Measurements from ENCODE around the gene SLC9A7.
"Not testable (repeated sequence)": the region's sequence is repeated elsewhere in the genome, so short reads cannot be mapped to it uniquely, and the experiment has no call there.

Gene SLC9A7

DNA sequence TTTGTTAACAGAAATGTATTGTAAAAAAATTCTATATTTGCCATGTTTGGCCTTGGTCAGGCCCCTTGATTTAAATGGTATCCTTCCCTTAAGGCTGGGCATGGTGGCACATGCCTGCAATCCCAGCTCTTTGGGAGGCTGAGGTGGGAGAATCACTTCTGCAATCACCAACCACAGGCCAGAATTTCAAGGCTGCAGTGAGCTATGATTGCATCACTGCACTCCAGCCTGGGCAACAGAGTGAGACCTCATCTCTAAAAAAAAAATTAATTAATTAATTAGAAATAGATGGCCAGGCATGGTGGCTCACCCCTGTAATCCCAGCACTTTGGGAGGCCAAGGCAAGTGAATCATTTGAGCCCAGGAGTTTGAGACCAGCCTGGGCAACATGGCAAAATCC, 25.5 kb upstream of the SLC9A7 start:
- not testable (repeated sequence) for H3K4me2 ChIP-seq (ENCODE audit: low read length); H3K79me2 ChIP-seq (ENCODE audit: control insufficient read depth, insufficient read depth, low read length, poor library complexity); H4K12ac ChIP-seq (ENCODE audit: low read depth, low read length); H3K9me3 ChIP-seq (ENCODE audit: insufficient read depth, low read depth, low read length); H3K14ac ChIP-seq (ENCODE audit: low read length); H3K4ac ChIP-seq (ENCODE audit: low read depth, low read length); H3K18ac ChIP-seq (ENCODE audit: low read length); H3K79me1 ChIP-seq (ENCODE audit: low read length); H4K8ac ChIP-seq (ENCODE audit: low read depth, low read length); H3K23ac ChIP-seq (ENCODE audit: low read length); H2BK5ac ChIP-seq (ENCODE audit: low read depth, low read length, poor library complexity); H3K9ac ChIP-seq (ENCODE audit: low read length); H3K27me3 ChIP-seq (ENCODE audit: insufficient read depth, low read length); H2AK5ac ChIP-seq (ENCODE audit: low read length); H3K4me1 ChIP-seq (ENCODE audit: control insufficient read depth in 1 of 2, insufficient read depth in 2 of 2, low read length in 2 of 2); H3K4me3 ChIP-seq (ENCODE audit: low read depth, low read length); H4K91ac ChIP-seq (ENCODE audit: low read depth, low read length); H2BK12ac ChIP-seq (ENCODE audit: low read length); H3K36me3 ChIP-seq (ENCODE audit: control insufficient read depth in 1 of 2, insufficient read depth in 2 of 2, low read length in 2 of 2); H3K27ac ChIP-seq (ENCODE audit: low read depth, low read length); H2BK120ac ChIP-seq (ENCODE audit: insufficient read depth, low read length, poor library complexity); DNase-seq; H2AFZ ChIP-seq (ENCODE audit: insufficient read depth, low read length, poor library complexity)

DNA sequence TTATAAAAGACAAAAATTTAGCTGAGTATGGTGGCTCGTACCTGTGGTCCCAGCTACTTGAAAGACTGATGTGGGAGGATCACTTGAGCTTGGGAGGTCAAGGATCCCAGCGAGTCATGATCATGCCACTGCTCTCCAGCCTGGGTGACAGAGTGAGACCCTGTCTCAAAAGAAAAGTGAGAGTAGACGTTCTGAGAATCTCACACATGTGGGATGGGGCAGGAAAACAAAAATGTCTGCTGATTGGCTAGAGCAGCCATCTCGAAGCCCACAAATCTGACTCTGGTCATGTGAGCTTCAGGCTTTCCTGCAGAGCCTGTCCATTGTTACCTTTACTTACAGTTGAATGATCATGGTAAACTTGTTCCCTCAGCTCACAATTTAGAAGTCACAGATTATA, 23.1 kb upstream of the SLC9A7 start:
- no peak overlapping the region for H3K4ac ChIP-seq (ENCODE audit: low read depth, low read length)
- H3K14ac ChIP-seq (ENCODE audit: low read length) = no peak overlapping the region
- no peak overlapping the region for H2AFZ ChIP-seq (ENCODE audit: insufficient read depth, low read length, poor library complexity)
- no peak overlapping the region for H2BK12ac ChIP-seq (ENCODE audit: low read length)
- peaks cover 0 to 3% of the 10 kb centered on the region in 2 experiments for H3K4me1 ChIP-seq (ENCODE audit: control insufficient read depth in 1 of 2, insufficient read depth in 2 of 2, low read length in 2 of 2)
- no peak overlapping the region for H4K8ac ChIP-seq (ENCODE audit: low read depth, low read length)
- no peaks in the 10 kb centered on the region for H3K79me2 ChIP-seq (ENCODE audit: control insufficient read depth, insufficient read depth, low read length, poor library complexity)
- H3K4me3 ChIP-seq (ENCODE audit: low read depth, low read length) = no peak overlapping the region
- H3K4me2 ChIP-seq (ENCODE audit: low read length) = no peak overlapping the region
- no peak overlapping the region for H3K27ac ChIP-seq (ENCODE audit: low read depth, low read length)
- H2AK5ac ChIP-seq (ENCODE audit: low read length) = no peak overlapping the region
- no peaks in the 10 kb centered on the region for H3K36me3 ChIP-seq (ENCODE audit: control insufficient read depth in 1 of 2, insufficient read depth in 2 of 2, low read length in 2 of 2)
- peaks cover 3% of the 10 kb centered on the region for H3K79me1 ChIP-seq (ENCODE audit: low read length)
- H4K12ac ChIP-seq (ENCODE audit: low read depth, low read length) = no peak overlapping the region
- H3K9ac ChIP-seq (ENCODE audit: low read length) = no peak overlapping the region
- H3K27me3 ChIP-seq (ENCODE audit: insufficient read depth, low read length) = no peaks in the 10 kb centered on the region
- no peak for DNase-seq
- WGBS (ENCODE audit: extremely low coverage, insufficient coverage, insufficient read length) = no CpG with 5 or more reads among the region's 4 CpGs
- H3K9me3 ChIP-seq (ENCODE audit: insufficient read depth, low read depth, low read length) = no peaks in the 10 kb centered on the region
- no peak overlapping the region for H3K18ac ChIP-seq (ENCODE audit: low read length)
- H4K91ac ChIP-seq (ENCODE audit: low read depth, low read length) = no peak overlapping the region
- H2BK5ac ChIP-seq (ENCODE audit: low read depth, low read length, poor library complexity) = no peak overlapping the region
- no peak overlapping the region for H3K23ac ChIP-seq (ENCODE audit: low read length)
- H2BK120ac ChIP-seq (ENCODE audit: insufficient read depth, low read length, poor library complexity) = no peak overlapping the region

DNA sequence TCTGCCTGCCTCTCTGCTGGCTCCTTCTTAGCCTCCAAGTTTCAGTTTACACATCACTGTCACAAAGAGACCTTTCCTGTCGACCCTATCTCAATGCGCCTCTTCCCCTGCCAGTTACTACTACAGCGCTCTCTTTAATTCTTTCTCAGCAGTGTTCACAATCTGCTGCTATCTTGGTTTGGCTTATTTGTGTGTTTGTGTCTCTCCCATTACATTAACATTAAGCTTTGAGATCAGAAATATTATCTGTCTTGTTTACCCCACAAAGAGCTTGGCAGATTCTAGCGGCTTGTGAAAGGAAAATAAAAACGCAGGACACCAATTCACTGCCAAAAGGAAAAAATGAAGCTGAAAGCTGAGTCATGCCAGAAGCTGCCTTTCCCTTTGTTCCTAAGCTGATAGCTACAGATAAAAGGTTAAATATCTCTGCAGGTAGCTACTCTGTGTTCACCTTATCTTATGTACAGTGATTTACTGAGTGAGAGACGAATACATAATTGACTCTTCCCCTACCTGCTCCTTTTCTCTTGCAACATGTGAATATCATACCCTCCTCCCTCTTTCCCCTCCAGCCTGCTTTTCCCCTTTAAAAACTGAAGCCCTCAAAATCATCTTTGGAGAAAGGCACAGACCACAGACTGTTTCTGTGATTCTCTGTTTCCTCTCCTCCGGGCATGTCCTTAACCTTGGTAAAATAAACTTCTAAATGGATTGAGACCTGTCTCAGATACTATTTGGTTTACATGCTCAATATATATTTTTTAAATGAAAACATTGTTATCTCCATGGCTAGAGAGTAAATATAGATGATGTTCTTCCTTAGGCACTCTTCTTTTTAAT, 19.3 kb upstream of the SLC9A7 start:
- Histone ChIP-seq H2AFZ (ENCODE audit: insufficient read depth, low read length, poor library complexity) (no peak overlapping the region), H3K27me3 (ENCODE audit: insufficient read depth, low read length) (no peaks in the 10 kb centered on the region), H3K79me1 (ENCODE audit: low read length) (peaks cover 3% of the 10 kb centered on the region), H2BK5ac (ENCODE audit: low read depth, low read length, poor library complexity) (no peak overlapping the region), H4K12ac (ENCODE audit: low read depth, low read length) (no peak overlapping the region), H4K91ac (ENCODE audit: low read depth, low read length) (peak overlapping the region; percentile 62), H3K9ac (ENCODE audit: low read length) (no peak overlapping the region), H3K9me3 (ENCODE audit: insufficient read depth, low read depth, low read length) (no peaks in the 10 kb centered on the region), H3K4me3 (ENCODE audit: low read depth, low read length) (no peak overlapping the region), H4K8ac (ENCODE audit: low read depth, low read length) (no peak overlapping the region), H3K36me3 (ENCODE audit: control insufficient read depth in 1 of 2, insufficient read depth in 2 of 2, low read length in 2 of 2) (no peaks in the 10 kb centered on the region), H3K27ac (ENCODE audit: low read depth, low read length) (peak overlapping the region; percentile 47), H2BK120ac (ENCODE audit: insufficient read depth, low read length, poor library complexity) (no peak overlapping the region), H2AK5ac (ENCODE audit: low read length) (no peak overlapping the region), H3K4ac (ENCODE audit: low read depth, low read length) (no peak overlapping the region), H3K18ac (ENCODE audit: low read length) (no peak overlapping the region), H3K4me2 (ENCODE audit: low read length) (no peak overlapping the region), H2BK12ac (ENCODE audit: low read length) (no peak overlapping the region), H3K14ac (ENCODE audit: low read length) (no peak overlapping the region), H3K79me2 (ENCODE audit: control insufficient read depth, insufficient read depth, low read length, poor library complexity) (no peaks in the 10 kb centered on the region), H3K4me1 (ENCODE audit: control insufficient read depth in 1 of 2, insufficient read depth in 2 of 2, low read length in 2 of 2) (peaks cover 0 to 3% of the 10 kb centered on the region in 2 experiments), H3K23ac (ENCODE audit: low read length) (no peak overlapping the region)
- no CpG with 5 or more reads among the region's 7 CpGs for WGBS (ENCODE audit: extremely low coverage, insufficient coverage, insufficient read length)
- DNase-seq = peak in 1 of 2 donors; percentile 58

DNA sequence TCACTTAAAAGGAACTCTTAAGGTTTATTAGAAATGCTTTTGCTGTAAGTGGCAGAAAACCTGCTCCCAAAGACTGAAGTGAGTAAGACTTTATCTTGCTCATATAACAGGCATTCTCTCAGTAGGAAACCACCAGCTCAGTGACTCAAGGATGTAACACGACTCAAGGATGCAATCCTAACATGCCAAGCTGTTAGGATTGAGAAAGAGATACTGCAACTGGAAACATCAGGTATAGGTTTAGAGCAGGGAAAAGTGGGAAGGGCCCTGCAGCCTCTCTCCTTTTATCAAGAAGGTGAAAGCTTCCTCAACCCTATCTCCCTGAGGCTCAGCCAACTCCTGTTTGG, 11.9 kb upstream of the SLC9A7 start:
- H3K36me3 ChIP-seq (ENCODE audit: control insufficient read depth in 1 of 2, insufficient read depth in 2 of 2, low read length in 2 of 2) = no peaks in the 10 kb centered on the region
- no peak overlapping the region for H2AFZ ChIP-seq (ENCODE audit: insufficient read depth, low read length, poor library complexity)
- no peaks in the 10 kb centered on the region for H3K27me3 ChIP-seq (ENCODE audit: insufficient read depth, low read length)
- H4K12ac ChIP-seq (ENCODE audit: low read depth, low read length) = no peak overlapping the region
- H3K14ac ChIP-seq (ENCODE audit: low read length) = no peak overlapping the region
- WGBS (ENCODE audit: extremely low coverage, insufficient coverage, insufficient read length) = no CpG with 5 or more reads among the region's 1 CpG
- no peaks in the 10 kb centered on the region for H3K4me1 ChIP-seq (ENCODE audit: control insufficient read depth in 1 of 2, insufficient read depth in 2 of 2, low read length in 2 of 2)
- H3K79me1 ChIP-seq (ENCODE audit: low read length) = no peaks in the 10 kb centered on the region
- H2BK120ac ChIP-seq (ENCODE audit: insufficient read depth, low read length, poor library complexity) = no peak overlapping the region
- peak; percentile 56 to 81 for DNase-seq
- H3K9me3 ChIP-seq (ENCODE audit: insufficient read depth, low read depth, low read length) = no peaks in the 10 kb centered on the region
- H3K9ac ChIP-seq (ENCODE audit: low read length) = no peak overlapping the region
- no peak overlapping the region for H4K91ac ChIP-seq (ENCODE audit: low read depth, low read length)
- H3K27ac ChIP-seq (ENCODE audit: low read depth, low read length) = no peak overlapping the region
- H3K4me2 ChIP-seq (ENCODE audit: low read length) = no peak overlapping the region
- no peak overlapping the region for H2AK5ac ChIP-seq (ENCODE audit: low read length)
- H2BK5ac ChIP-seq (ENCODE audit: low read depth, low read length, poor library complexity) = no peak overlapping the region
- H3K23ac ChIP-seq (ENCODE audit: low read length) = no peak overlapping the region
- no peaks in the 10 kb centered on the region for H3K79me2 ChIP-seq (ENCODE audit: control insufficient read depth, insufficient read depth, low read length, poor library complexity)
- no peak overlapping the region for H3K4me3 ChIP-seq (ENCODE audit: low read depth, low read length)
- no peak overlapping the region for H3K18ac ChIP-seq (ENCODE audit: low read length)
- H2BK12ac ChIP-seq (ENCODE audit: low read length) = no peak overlapping the region
- no peak overlapping the region for H3K4ac ChIP-seq (ENCODE audit: low read depth, low read length)
- no peak overlapping the region for H4K8ac ChIP-seq (ENCODE audit: low read depth, low read length)
